Astrocyte (in vitro differentiated cells and primary cell): Measurements from ENCODE around the gene MED13L. TPM values are rescaled to one million over a fixed set of nuclear protein-coding genes. Genes with fewer than 3 reads are reported as not detected.

Experiments
- DNase-seq: peaks from one replicate; pipeline ENCODE4 v3.0.0-alpha.2; 2010; ENCODE audit warnings: low read depth
- FAIRE-seq: peaks from 2 replicates; lab custom pipeline; 2011; peaks lifted over from hg19 to GRCh38; lab: Jason Lieb, UNC
- H2AFZ ChIP-seq: 2 replicates; pipeline ENCODE4 v1.6.0; 2012; ENCODE audit warnings: low read depth, low read length, inconsistent platforms
- H3K27ac ChIP-seq: 2 replicates; pipeline ENCODE4 v1.5.1; 2011; ENCODE audit warnings: low read depth, low read length, inconsistent platforms
- H3K27me3 ChIP-seq: 2 replicates; pipeline ENCODE4 v1.6.0; 2011; ENCODE audit warnings: low read length, inconsistent platforms; ENCODE audit not compliant: insufficient read depth
- H3K36me3 ChIP-seq: 2 replicates; pipeline ENCODE4 v1.5.1; 2011; ENCODE audit warnings: low read length, inconsistent platforms; ENCODE audit not compliant: insufficient read depth
- H3K4me1 ChIP-seq: 2 replicates; pipeline ENCODE4 v1.5.1; 2011; ENCODE audit warnings: low read length, inconsistent platforms; ENCODE audit not compliant: insufficient read depth
- H3K4me2 ChIP-seq: 2 replicates; pipeline ENCODE4 v1.6.0; 2012; ENCODE audit warnings: low read length, inconsistent platforms
- H3K4me3 ChIP-seq: 2 replicates; pipeline ENCODE4 v1.5.1; 2011; ENCODE audit warnings: low read depth, mild to moderate bottlenecking, low read length, inconsistent platforms; ENCODE audit not compliant: insufficient read depth
- H3K79me2 ChIP-seq: 2 replicates; pipeline ENCODE4 v1.6.0; 2012; ENCODE audit warnings: mild to moderate bottlenecking, low read length, inconsistent platforms; ENCODE audit not compliant: insufficient read depth
- H3K9ac ChIP-seq: 2 replicates; pipeline ENCODE4 v1.6.0; 2012; ENCODE audit warnings: mild to moderate bottlenecking, low read length, inconsistent platforms
- H3K9me3 ChIP-seq: 2 replicates; pipeline ENCODE4 v1.5.1; 2012; ENCODE audit warnings: low read depth, mild to moderate bottlenecking, low read length, inconsistent platforms; ENCODE audit not compliant: insufficient read depth
- H4K20me1 ChIP-seq: 2 replicates; pipeline ENCODE4 v1.6.0; 2012; ENCODE audit warnings: low read length, inconsistent platforms; ENCODE audit not compliant: insufficient read depth
- H3K27ac Mint-ChIP-seq: one replicate; pipeline ENCODE4 v1.8.0; 2021; ENCODE audit warnings: mild to moderate bottlenecking, mixed read lengths; ENCODE audit not compliant: unreplicated experiment
- H3K27me3 Mint-ChIP-seq: one replicate; pipeline ENCODE4 v1.8.0; 2021; ENCODE audit warnings: low read depth, mixed read lengths; ENCODE audit not compliant: unreplicated experiment
- H3K36me3 Mint-ChIP-seq: one replicate; pipeline ENCODE4 v1.8.0; 2021; ENCODE audit warnings: low read depth, mixed read lengths; ENCODE audit not compliant: unreplicated experiment
- H3K4me1 Mint-ChIP-seq: one replicate; pipeline ENCODE4 v1.8.0; 2021; ENCODE audit warnings: low read depth, mixed read lengths; ENCODE audit not compliant: unreplicated experiment
- H3K4me3 Mint-ChIP-seq: one replicate; pipeline ENCODE4 v1.8.0; 2021; ENCODE audit warnings: mild to moderate bottlenecking, moderate library complexity, mixed read lengths; ENCODE audit not compliant: unreplicated experiment
- H3K9me3 Mint-ChIP-seq: one replicate; pipeline ENCODE4 v1.8.0; 2021; ENCODE audit warnings: mild to moderate bottlenecking, mixed read lengths; ENCODE audit not compliant: unreplicated experiment
- CTCF ChIP-seq: IDR thresholded peaks from 2 replicates; pipeline ENCODE4 v1.5.1; 2011; ENCODE audit warnings: low read depth, mild to moderate bottlenecking, inconsistent platforms, low read length, moderate library complexity; ENCODE audit not compliant: insufficient read depth
- EZH2 ChIP-seq: IDR thresholded peaks from 2 replicates; pipeline ENCODE4 v1.6.1; 2012; ENCODE audit warnings: mild to moderate bottlenecking, low read length, inconsistent platforms; ENCODE audit not compliant: insufficient read depth
- total RNA-seq: library from RNA; stranded (reverse); gene quantifications from 2 replicates; pipeline ENCODE4 v1.2.1, GENCODE V29; 2021

The MED13L gene
- total RNA-seq, 1 donor from 2014 or later = 153 TPM

GRCh38 chr12:116064493-116064892 lies 213.0 kb downstream of the MED13L start:
- FAIRE-seq = no peak
- Histone ChIP-seq H3K9ac (no peak overlapping the region), H3K79me2 (peaks cover 78% of the 10 kb centered on the region), H3K4me3 (no peak overlapping the region), H3K4me1 (no peaks in the 10 kb centered on the region), H3K4me2 (no peak overlapping the region), H2AFZ (no peak overlapping the region), H3K36me3 (no peaks in the 10 kb centered on the region), H4K20me1 (peaks cover 68% of the 10 kb centered on the region), H3K27ac (no peak overlapping the region), H3K9me3 (no peaks in the 10 kb centered on the region), H3K27me3 (no peaks in the 10 kb centered on the region)
- no peaks in the 10 kb centered on the region for H3K9me3 Mint-ChIP-seq
- no peaks in the 10 kb centered on the region for H3K36me3 Mint-ChIP-seq
- H3K27me3 Mint-ChIP-seq = no peaks in the 10 kb centered on the region
- peaks cover 37% of the 10 kb centered on the region for H3K4me1 Mint-ChIP-seq
- H3K4me3 Mint-ChIP-seq = no peak overlapping the region
- H3K27ac Mint-ChIP-seq = no peak overlapping the region
- DNase-seq = no peak
- no peak for TF ChIP-seq CTCF
- no peak for TF ChIP-seq EZH2

- no peaks in the 10 kb centered on the region for H3K36me3 Mint-ChIP-seq
- Histone ChIP-seq H3K4me3 (no peak overlapping the region), H3K27me3 (no peaks in the 10 kb centered on the region), H2AFZ (no peak overlapping the region), H3K36me3 (no peaks in the 10 kb centered on the region), H3K4me2 (no peak overlapping the region), H3K4me1 (no peaks in the 10 kb centered on the region), H3K79me2 (peaks cover 78% of the 10 kb centered on the region), H3K9ac (no peak overlapping the region), H4K20me1 (peaks cover 70% of the 10 kb centered on the region), H3K27ac (no peak overlapping the region), H3K9me3 (no peaks in the 10 kb centered on the region)
- H3K4me3 Mint-ChIP-seq = no peak overlapping the region
- no peaks in the 10 kb centered on the region for H3K27me3 Mint-ChIP-seq
- FAIRE-seq (no peak), DNase-seq (no peak)
- no peaks in the 10 kb centered on the region for H3K9me3 Mint-ChIP-seq
- TF ChIP-seq CTCF = no peak
- no peak overlapping the region for H3K27ac Mint-ChIP-seq
- H3K4me1 Mint-ChIP-seq = peaks cover 33% of the 10 kb centered on the region
Observed at GRCh38 chr12:116062698-116063097, 214.8 kb downstream of the MED13L start.

- no peak overlapping the region for H3K27ac Mint-ChIP-seq
- Histone ChIP-seq H3K9me3 (no peaks in the 10 kb centered on the region), H2AFZ (no peak overlapping the region), H3K4me1 (no peaks in the 10 kb centered on the region), H4K20me1 (peaks cover 71% of the 10 kb centered on the region), H3K27ac (no peak overlapping the region), H3K36me3 (no peaks in the 10 kb centered on the region), H3K27me3 (no peaks in the 10 kb centered on the region), H3K4me3 (no peak overlapping the region), H3K79me2 (peaks cover 84% of the 10 kb centered on the region), H3K4me2 (no peak overlapping the region), H3K9ac (no peak overlapping the region)
- H3K27me3 Mint-ChIP-seq = no peaks in the 10 kb centered on the region
- H3K4me1 Mint-ChIP-seq = peaks cover 23% of the 10 kb centered on the region
- no peak overlapping the region for H3K4me3 Mint-ChIP-seq
- TF ChIP-seq EZH2 (no peak), CTCF (no peak)
- no peaks in the 10 kb centered on the region for H3K36me3 Mint-ChIP-seq
- no peak for DNase-seq
- no peak for FAIRE-seq
- no peaks in the 10 kb centered on the region for H3K9me3 Mint-ChIP-seq
Observed at GRCh38 chr12:116060764-116061163, 216.7 kb downstream of the MED13L start.
